HG02678 (cell line): Measurements from ENCODE around the gene ADPRS.

Experiments
- ATAC-seq: cut with Tn5 transposase; IDR thresholded peaks from one replicate; pipeline ENCODE4 v1.9.1; 2021; ENCODE audit warnings: mild to moderate bottlenecking, moderate library complexity; ENCODE audit not compliant: unreplicated experiment

ADPRS gene

DNA sequence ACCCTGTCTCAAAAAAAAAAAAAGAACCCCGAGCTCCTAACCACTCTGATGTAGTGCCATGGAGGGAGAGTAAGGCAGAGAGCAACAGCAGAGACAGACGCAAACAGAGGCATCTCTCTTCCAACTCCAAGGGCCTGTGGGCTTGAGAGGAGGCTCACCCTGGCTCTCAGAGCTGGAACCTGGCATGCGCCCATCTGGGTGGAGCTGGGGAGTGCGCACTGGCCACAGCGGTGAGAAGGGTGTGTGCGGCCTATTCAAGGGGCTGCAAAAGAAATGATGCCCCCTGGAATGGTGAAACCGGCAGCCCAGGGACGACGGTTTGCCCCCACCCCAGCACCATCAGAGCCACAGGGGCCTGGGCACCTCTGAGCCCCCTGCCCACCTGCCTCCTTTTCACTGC, 18.7 kb downstream of the ADPRS start:
- no peak for ATAC-seq

DNA sequence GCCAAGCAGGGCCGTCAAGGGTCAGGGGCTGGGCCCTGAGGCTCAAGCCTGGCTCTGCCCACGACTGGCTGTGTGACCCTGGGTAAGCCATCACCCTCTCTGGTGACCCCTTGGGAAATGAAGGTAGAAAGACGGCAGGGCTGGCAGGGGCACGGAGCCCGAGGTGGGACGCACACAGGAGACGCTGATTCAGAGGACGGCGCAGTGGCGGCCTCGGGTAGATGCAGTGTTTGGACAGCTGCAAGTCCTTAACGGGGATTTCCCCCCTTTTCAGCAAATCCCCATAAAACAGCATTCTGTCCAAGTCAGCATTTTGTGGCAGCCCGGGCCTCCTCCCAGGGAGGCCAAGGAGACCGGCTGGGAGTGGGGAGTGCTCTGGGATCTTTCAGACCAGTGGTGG, 19.6 kb downstream of the ADPRS start:
- no peak for ATAC-seq

DNA sequence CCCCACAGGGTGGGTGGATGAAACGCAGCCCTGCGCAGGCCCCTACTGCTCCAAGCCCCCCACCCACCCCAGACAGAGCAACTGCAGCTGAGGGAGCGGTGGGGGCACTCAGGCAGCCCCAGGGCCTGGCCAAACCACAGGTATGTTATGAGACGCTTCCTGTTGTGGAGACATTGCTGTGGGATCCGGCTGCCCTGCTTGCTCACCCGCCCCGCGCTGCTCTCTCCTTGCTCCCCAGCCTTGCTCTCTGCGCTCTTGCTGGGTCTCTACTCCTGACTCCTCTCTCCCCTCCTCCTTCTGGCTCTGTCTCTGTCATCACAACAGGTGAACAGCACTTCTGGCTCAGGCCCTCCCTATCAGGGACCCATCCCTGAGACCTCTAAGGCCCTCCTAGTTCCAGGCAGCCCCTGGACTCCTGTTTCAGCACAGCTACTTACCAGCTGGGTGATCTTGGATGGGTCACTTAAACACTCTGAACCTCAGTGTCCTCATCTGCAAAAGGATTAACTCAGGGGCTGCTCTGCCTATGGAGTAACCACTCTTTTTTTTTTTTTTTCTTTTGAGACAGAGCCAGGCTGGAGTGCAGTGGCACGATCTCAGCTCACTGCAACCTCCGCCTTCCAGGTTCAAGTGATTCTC, 20.5 kb downstream of the ADPRS start:
- ATAC-seq: no peak

DNA sequence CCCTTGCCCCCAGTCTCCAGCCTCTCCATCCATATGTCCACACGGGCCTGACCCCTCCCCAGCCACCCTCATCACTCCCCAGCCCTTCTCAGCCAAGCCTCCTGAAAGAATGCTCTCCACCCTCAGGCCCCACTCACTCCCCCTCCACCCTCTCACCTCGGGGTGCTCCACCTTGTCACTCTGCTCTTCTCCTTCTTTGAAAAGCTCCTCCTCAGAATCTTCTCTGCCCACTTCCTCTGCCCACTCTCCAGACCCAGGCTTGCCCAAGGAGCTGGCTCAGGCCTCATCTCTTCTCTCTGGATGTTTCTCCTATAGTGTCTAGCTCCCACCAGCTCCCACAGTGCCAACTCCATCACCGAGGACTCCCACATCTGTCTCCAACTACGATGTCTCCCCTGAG, 22.5 kb downstream of the ADPRS start:
- no peak for ATAC-seq

DNA sequence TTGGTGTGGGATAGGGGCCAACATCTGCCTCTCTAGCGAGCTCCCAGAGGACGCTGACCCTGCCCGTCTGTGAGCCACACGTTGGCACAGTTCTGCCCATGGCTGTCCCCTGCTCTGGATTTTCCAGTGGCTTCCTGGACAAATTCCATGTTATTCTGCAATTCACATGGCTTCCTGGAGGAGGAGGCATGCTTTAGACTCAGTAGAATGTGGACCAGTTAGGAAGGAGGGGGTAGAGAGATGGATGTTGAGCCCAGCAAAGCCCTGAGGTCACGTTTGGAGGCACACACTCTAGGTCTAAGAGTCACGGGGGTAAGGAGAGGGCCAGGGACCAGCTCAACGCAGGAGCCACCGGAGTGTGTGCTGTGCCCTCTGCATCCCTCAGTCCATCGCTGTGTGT, 24.1 kb downstream of the ADPRS start:
- ATAC-seq: no peak

DNA sequence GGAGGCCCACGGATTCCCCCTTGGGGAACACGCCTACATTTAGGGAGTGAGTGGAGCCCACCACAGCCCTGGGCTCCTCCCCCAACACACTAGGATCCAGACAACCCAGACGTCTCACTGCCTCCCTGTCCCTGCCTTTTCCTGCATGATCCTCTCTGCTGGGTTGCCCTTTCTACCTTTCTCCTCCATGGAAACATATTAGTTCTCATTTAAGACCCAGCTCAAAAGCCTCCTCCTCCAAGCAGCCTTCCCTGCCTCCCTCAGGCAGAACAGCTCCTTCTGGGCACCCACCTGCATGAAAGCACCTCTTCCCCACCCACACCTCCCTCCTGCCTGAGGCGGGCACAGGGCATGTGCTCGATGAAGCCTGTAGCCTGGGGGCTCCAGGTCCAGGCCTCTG, 25.7 kb downstream of the ADPRS start:
- no peak for ATAC-seq

DNA sequence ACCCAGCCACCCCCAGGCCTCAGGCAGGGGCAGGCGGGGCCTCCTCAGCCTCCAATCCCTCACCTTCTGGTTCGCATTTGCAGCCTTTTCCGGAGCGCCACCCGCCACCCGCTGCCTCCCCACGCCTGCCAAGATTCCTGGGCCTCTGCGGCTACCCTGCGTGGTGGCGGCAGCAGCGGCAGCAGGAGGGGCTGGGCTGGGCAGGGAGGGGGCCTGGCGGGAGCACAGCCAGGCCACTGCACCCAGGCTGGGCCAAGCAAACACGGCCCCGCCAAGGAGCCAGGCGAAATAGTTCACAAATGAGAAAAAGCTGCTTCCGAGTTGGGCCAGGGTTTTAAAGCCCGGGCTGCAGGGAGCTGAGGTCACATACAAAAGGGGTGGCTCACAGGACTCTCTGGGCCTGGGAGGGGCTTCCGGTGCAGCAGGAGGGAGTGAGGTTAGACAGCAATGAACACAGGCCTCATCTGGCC, 26.5 kb downstream of the ADPRS start:
- no peak for ATAC-seq

DNA sequence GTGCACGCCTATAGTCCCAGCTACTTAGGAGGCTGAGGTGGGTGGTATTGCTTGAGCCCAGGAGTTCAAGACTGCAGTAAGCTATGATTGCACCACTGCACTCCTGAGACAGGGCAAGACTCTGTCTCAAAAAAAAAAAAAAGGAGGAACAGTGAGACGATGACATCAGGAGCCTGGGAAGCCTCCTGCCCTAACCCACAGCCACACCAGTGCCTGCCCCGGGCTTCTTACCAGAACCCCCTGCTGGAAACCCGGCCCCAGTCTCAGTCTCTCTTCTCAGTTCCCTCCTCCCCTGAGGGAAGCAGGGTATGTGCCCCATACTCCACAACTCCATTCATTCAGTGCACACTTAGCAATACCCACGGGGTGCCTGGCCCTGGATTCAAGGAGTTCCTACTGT, 27.2 kb downstream of the ADPRS start:
- ATAC-seq: no peak

DNA sequence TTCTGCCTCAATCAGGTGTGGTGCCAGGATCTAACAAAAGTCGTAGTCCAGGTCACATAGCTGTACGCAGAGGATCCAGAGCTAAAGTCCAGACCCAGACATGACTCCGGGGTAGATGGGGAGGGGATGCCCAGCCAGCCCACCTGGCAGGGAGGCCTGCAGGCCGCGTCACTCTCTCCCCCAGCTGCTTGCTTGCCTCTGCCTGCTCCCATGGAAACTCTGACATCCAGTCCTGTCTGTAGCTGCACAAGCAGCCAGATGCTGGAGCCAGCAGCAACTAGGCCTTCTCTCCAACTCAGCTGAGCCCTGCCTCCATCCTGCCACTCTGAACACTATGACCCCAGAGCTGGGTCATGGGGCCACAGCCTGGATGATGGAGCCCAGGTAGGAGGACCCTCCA, 28.2 kb downstream of the ADPRS start:
- no peak for ATAC-seq

DNA sequence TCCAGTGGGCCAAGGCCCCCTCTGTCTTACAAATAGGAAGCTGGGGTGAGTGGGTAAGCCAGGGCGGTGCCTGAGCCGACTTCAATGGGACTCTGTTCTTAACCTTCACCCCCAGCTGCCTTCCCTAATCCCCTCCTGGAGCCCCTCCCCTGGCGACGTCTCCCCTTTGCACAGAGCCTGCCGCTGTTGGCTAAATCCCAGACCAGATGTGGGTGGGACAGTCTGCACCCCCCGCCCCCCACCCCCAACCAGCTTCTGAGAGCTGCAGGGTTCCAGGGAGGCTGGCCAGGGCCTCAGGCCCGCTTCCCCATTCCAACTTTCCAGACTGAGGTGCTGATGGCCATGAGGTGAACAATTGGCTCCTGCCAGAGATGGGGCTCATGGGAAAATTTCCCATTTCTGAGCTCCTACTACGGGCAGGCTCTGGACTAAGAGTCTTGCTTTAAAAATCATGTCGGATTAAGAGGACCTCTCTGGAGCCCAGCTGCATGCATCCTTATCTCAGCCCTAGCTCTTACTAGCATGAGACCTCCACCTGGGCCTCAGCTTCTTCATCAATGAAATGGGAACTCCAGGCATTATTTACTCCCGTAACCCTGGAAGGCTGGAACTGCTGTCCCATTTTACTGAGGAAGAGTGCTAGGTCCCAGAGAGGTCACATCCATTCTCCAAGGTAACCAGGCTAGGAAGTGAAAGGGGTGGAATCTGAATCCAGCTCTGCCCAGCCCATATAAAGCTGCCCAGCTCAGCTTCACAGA, 29.9 kb downstream of the ADPRS start:
- no peak for ATAC-seq

DNA sequence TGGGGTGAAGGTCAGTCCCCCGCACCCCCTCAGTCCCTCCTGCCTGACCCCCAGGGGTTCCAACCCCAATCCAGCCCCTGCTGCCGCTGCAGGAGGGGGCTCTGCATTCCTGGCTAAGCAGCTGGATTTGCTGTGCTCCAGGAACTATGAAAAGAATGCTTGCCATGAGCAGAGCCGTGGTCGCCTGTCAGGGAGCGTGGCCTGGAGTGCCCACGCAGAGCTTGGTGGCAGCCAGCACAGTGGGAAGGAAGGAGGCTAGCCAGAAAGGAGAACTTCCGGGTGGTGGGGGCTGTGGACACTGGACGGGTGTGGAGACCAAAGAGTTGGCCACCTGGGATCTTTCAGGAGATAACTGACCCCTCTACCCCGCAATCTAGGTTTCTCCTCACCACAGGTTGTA, 30.8 kb downstream of the ADPRS start:
- no peak for ATAC-seq

DNA sequence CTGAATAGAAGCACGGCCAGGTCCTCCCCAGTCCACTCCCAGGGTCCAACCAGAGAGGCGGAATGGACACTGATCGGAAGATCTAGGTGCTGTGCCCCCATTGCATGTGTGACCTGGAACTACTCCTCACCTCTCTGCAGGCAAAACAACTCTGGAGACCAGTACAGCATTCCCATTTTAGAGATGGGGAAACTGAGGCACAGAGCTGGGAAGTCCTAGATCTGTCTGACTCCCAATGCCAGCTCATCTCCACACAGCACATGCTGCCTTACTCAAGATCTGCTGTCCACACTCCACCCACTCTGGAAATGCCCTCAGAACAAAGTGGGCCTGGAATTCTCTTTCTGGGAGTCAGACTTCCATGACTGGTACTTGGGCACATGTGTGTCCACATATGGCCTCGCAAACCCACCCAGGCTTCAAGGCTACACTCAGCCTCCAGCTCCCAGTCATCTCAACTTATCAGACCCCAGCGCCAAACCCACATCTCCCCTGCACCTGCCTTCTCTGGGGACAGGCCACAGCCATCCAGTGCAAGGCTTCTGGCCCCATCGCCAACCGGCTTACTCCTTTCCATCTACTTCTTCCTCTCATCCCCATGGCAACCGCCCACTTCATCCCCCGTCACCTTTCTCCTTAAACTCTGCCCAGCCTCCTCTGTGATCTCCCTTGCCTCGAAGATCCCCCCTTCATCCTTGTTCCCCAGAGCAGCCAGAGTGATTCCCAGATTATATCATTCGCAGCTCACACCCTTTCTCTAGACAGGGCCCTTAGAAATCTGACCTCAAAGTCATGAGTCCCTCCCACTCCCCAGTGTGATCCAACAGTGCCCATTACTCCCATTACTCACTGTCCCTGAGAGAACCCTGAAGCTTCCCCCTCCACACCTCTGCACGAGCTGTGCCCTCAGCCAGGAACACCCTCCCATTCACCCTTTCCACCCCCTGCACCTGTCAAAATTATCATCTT, 33.7 kb downstream of the ADPRS start:
- ATAC-seq: no peak

DNA sequence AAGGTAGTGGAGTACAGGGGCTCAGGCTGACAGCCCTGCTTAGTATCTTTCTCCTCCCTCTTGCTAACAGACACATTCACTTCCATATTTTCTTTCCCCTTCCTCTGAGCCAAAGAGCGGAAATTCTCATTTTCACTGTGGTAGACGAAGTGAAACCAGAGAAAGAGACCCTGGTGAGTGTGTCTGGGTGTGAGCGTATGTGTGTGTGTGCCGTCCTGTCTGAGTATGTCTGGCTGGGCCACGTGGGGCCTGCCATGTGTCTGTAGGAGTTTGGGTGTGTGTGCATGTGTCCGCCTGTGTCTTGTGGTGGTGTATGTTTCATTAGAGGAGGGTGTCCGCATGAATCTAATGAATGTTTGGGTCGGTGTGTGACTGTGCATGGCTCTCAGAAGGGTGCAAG, 34.7 kb downstream of the ADPRS start:
- no peak for ATAC-seq

DNA sequence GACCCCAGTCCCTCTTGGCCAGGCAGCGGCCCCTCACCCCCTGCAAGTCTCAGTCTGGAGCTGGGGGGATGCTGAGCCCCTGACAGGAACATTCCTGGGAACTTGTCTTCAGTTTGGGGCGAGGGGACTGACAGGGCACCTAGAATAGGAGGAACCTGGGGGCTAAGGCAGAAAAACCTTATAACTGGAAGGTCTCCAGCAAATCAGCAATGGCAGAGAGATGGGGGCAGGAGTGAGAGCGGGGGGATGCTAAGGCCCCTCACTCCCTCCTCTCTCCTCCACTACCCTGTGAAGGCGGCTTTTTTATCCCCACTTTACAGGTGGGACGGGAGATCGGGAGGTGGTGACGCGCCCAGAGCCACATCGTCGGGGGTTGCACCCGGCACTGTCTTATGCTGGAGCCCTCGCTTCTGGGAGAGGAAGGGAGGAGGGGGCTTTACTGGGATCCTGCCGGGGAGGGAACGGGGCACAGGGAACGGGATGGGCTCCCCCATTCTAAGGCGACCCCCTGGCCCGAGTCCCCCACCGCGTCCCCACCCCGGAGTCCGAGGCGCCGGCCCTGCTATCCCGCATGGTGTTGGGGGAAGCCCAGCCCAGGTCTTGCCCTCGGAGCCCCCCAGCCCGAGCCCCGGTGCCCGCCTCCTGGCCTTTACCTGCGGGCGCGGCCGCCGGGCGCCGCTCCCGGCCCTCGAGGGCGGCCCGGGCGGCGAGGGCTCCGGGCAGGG, 35.9 kb downstream of the ADPRS start:
- no peak for ATAC-seq

DNA sequence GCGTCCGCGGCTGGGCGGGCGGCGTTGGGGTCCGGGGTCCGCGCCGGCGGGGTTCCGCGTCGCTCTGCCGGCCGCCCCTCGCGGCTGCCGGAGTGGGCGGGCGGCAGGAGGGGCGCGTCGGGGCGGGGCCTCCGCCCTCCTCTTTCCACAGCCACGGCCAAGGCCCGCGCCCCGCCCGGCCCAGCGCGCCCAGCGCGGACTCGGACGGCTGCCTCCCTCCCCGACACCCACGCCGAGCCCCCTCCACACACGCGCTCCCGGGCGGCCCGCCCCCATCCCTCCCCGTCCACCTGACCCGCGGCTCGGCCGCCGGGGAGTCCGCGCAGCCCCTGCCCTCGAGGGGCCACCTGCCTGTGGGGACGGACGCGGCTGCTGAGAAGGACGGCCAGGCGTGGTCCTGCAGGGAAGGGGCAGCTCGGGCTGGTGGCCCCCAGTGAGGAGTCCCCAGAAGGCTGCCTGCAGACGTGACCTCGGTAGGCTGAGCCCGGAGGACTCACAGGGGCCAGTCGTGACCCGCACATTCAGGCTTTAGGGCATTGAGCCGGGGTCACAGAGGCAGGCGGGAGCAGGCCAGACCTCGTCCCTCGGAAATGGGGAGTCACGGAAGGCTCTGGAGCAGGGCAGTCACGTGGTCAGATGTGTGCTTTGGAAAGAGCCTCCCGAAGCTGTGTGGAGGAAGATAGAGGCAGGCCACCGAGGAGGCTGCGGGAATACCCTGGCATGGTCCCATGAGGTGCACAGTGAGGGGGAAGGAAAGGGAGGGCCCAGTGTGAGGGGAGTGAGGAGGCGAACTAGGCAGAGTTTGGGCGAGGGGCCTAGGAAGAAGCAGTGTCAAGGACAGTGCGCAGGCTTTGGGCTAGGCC, 36.7 kb downstream of the ADPRS start, which contains the start of gene COL8A2:
Gene COL8A2 (minus strand): TSS at position 94 of the 863 bp plus-strand sequence. CDS start 24,980 bp downstream, outside the sequence.
- ATAC-seq: no peak

DNA sequence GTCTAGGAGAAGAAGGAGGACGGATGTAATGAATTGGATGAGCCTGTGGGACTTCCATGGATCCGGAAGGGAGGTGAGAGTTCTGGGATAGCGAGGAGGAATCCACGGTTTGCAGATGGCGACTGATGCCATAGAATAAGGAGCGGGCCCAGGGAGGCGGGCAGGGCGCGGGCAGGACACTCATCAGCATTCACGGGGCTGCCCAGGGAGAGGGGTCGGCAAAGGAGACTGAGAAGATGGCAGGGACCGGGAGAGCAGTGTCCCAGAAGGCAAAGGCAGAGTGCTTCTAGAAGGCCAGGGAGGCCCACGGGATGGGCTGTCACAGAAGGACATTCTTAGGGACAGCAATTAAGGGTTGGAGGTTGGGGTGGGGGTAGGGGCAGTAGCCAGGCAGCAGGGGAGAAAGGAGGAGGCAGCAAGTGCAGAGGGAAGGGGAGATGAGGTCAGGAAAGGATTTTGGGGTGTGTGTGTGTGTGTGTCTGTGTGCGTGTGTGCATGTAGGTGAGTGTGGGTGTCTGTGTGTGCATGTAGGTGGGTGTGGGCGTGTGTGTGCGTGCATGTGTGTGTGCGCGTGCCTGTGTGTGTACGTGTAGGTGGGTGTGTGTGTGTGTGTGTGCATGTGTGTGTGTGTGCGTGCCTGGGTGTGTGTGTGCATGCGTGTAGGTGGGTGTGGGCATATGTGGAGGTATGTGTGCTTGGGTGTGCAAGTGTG, 37.5 kb downstream of the ADPRS start:
- ATAC-seq: no peak

DNA sequence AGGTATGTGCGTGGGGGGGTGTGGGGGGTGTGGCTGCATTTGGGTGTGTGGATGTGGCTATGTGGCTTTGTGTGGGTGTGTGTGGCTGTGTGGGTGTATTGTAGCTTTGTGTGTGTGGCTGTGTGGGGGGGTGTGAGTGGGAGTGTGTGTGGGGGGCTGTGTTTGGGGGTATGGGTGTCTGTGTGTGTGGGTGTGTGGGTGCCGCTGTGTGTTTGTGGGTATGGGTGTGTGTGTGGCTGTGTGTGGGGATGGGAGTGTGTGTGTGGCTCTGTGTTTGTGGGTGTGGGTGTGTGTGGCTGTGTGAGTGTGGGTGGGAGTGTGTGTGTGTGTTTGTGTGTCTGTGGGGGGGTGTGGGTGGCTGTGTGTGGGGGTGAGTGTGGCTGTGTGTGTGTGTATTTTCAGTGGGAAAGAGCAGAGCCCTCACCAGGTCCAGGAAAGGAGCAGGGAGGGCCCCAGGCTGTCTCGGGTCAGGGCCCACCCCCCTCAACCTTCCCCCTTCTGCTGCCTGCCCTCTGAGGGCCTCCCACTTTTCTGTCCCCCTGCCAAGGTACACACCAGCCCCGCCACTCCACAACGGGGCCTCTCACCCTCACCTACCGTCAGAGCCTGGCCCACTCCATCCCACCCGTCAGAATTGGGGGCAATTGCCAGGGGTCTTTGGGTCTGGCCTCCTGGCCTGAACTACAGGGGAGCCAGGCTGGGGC, 38.3 kb downstream of the ADPRS start:
- no peak for ATAC-seq

DNA sequence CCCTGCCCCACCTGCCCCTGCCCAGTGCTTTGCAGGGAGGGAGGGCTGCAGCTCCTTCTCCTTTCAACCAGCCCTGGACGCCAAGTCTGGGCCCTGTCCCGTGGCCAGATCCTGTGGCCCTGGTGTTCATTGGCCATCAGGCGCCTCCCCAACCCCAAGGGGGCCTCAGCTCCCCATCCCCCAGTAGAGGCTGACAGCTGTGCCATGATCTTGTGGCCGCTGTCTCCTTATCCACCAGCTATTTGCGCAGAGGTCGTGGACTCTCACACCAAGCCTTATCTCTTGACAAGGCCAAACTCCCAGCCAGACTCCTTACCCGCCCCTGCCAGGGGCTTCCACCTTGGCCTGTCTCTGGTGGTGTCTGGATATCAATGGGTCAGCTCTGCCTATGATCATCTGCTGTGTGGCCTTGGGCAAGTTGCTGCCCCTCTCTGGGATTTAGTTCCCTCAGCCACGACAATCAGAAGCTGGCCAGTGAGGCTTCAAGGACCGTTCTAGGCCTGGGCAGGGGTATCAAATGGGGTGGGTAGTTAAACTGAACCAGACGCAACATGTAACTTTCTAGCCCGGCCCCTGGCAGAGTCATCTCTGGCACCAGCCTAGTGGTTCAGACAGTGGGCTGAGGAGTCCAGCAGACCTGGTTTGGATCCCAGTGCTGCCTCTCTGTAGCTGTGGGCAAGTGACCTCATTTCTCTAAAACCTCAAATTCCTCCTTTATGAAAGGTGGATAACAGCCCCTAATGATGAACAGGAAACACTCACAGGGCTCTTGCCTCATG, 39.6 kb downstream of the ADPRS start:
- ATAC-seq: no peak
